ENCODE data around the gene CLOCK. TPM values are rescaled to one million over a fixed set of nuclear protein-coding genes. Genes with fewer than 3 reads are reported as not detected.

CLOCK gene
- total RNA-seq, 1 donor: 69.1 TPM

DNA sequence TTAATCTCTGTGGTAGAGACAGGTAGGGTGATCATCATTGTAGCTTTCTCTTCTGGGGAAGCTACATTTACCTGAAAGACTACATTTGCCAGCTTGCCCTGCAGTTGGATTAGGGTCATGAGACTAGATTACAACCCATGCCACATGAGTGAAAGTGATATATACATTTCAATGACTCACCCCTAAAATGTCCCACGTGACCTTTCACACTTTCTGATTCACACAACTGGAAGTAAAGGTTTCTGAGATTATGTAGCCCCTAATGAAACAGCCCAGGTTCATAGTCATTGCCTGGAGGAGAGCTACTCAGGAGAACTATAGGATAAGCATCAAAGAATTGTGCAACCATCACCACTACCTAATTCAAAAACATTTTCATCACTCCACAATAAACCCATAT, 27.5 kb upstream of the CLOCK start:
- H3K4me3 ChIP-seq (ENCODE audit: low read depth, low read length): no peak overlapping the region
- DNase-seq (ENCODE audit: low read depth): no peak
- TF ChIP-seq, protein P1, sequence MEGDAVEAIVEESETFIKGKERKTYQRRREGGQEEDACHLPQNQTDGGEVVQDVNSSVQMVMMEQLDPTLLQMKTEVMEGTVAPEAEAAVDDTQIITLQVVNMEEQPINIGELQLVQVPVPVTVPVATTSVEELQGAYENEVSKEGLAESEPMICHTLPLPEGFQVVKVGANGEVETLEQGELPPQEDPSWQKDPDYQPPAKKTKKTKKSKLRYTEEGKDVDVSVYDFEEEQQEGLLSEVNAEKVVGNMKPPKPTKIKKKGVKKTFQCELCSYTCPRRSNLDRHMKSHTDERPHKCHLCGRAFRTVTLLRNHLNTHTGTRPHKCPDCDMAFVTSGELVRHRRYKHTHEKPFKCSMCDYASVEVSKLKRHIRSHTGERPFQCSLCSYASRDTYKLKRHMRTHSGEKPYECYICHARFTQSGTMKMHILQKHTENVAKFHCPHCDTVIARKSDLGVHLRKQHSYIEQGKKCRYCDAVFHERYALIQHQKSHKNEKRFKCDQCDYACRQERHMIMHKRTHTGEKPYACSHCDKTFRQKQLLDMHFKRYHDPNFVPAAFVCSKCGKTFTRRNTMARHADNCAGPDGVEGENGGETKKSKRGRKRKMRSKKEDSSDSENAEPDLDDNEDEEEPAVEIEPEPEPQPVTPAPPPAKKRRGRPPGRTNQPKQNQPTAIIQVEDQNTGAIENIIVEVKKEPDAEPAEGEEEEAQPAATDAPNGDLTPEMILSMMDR (IDR thresholded peaks at IDR 0.05; ENCODE audit: insufficient read depth, low read depth, low read length): no peak

DNA sequence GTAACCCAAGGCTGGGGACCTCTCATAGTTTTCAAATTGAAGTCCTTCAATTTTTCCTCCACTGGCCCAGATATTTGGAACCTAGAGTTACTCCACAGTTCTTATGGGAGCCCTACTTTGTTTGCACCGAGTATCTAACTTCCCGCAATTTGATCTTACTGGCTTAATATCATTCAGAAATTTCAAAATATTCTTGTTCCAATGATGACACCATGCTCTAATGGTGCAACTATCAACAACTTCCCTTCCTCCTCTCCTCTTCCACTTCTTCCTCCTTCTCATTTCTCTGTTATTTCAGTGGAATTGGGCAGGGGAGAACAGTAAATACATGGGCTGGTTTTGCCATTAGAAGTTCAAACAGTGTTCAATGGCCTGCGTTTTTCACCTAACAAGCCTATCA, 25.1 kb upstream of the CLOCK start:
- TF ChIP-seq, protein P1 (IDR thresholded peaks at IDR 0.05; ENCODE audit: insufficient read depth, low read depth, low read length): no peak
- no peak overlapping the region for H3K4me3 ChIP-seq (ENCODE audit: low read depth, low read length)
- DNase-seq (ENCODE audit: low read depth): no peak

DNA sequence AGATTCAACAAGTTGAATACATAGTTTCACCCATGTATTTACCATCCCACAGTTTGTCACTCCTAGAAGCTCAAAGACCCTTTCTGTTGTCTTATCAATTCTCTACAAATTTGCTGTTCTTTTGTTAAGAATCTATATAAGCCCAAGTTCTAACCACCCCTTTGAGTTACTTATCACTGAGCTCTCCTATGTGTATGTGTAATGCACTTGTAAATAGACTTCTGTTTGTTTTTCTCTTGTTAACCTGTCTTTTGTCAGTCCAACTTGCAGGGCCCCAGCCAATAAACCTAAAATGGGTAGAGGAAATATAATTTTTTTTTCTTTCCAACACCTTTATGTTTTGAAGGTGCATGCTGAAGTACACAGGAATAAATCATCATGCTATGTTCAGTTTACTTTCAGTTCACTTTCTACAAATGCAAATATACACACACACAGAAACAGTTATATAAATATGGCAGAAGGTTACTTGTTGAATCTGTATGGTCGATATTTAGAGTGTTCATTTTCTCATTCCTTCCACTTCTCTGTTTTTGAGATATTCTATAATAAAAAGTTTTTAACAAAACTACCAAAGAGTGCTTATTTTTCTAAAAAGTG, 22.3 kb upstream of the CLOCK start:
- TF ChIP-seq, protein P1 (IDR thresholded peaks at IDR 0.05; ENCODE audit: insufficient read depth, low read depth, low read length): no peak
- DNase-seq (ENCODE audit: low read depth): no peak
- no peak overlapping the region for H3K4me3 ChIP-seq (ENCODE audit: low read depth, low read length)

DNA sequence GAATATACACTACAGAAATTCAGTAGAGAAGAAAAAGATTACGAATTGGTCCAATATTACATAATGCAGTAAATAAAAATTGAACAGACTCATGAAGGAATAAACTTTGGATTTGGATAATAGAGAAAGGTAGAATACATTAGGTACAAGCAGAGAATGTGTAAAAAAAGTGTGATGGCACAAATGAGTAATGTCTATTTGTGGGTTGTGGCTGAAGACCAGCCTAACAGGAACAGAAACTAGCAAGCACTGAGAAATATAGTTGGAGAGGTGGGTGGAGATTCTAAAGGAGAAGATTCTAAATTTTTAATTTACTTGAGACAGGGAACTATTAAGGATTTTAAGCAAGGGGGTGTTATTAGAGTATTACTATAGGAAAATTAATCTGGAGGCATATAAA, 15.2 kb upstream of the CLOCK start:
- no peak for DNase-seq (ENCODE audit: low read depth)
- TF ChIP-seq, protein P1 (IDR thresholded peaks at IDR 0.05; ENCODE audit: insufficient read depth, low read depth, low read length): no peak
- H3K4me3 ChIP-seq (ENCODE audit: low read depth, low read length): no peak overlapping the region

DNA sequence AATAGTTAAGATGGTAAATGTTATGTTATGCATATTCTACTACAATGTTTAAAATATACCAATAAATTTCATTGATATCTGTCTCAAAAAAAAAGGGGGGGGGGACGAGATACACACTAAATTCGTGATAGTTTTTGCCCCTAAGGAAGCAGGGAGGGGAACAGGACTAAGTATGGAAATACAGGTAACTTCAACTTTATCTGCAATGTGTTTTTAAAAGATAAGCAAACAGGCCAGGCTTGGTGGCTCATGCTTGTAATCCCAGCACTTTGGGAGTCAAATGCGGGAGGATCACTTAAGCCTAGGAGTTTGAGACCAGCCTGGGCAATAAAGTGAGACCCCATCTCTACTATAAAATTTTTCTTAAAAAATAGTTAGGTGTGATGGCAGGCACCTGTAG, 13.4 kb upstream of the CLOCK start:
- no peak for DNase-seq (ENCODE audit: low read depth)
- no peak overlapping the region for H3K4me3 ChIP-seq (ENCODE audit: low read depth, low read length)
- TF ChIP-seq, protein P1 (IDR thresholded peaks at IDR 0.05; ENCODE audit: insufficient read depth, low read depth, low read length): no peak

DNA sequence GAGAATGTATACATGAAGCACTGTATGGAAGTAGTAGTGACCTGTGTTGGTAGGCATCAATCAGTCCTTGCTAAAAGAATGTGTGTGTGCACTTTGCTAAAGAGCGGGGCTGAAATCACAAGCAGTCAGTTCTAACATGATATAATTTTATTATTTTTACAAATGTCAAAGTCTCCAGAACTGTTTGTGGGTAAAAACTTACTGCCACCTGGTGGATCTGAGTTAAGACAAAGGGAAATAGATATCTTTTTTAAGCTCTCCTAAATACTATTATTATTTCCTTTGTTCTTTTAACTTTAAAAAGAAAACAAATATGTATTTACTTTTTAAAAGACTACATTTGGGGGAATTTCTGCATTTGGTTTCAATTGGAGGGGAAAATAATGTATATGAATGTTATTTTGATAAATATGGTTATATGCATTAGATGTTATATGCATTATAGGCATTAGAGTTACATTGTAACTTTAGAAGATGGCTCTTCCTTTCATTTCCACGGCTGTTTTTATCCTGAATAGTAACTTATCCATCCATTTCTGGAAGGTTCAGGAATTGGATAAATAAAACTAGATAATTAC, 7.8 kb upstream of the CLOCK start:
- no peak overlapping the region for H3K4me3 ChIP-seq (ENCODE audit: low read depth, low read length)
- DNase-seq (ENCODE audit: low read depth): peak; percentile 72
- TF ChIP-seq, protein P1 (IDR thresholded peaks at IDR 0.05; ENCODE audit: insufficient read depth, low read depth, low read length): peak; percentile 57
